DMS53 treated with DMSO at 0.1 percent for 48 hours (cell line): ENCODE results near the gene QRFP.

Source experiments
- DNase-seq: peaks from one replicate; lab custom pipeline; 2025; ENCODE audit not compliant: unreplicated experiment; lab: John Stamatoyannopoulos, UW

The QRFP gene

DNA sequence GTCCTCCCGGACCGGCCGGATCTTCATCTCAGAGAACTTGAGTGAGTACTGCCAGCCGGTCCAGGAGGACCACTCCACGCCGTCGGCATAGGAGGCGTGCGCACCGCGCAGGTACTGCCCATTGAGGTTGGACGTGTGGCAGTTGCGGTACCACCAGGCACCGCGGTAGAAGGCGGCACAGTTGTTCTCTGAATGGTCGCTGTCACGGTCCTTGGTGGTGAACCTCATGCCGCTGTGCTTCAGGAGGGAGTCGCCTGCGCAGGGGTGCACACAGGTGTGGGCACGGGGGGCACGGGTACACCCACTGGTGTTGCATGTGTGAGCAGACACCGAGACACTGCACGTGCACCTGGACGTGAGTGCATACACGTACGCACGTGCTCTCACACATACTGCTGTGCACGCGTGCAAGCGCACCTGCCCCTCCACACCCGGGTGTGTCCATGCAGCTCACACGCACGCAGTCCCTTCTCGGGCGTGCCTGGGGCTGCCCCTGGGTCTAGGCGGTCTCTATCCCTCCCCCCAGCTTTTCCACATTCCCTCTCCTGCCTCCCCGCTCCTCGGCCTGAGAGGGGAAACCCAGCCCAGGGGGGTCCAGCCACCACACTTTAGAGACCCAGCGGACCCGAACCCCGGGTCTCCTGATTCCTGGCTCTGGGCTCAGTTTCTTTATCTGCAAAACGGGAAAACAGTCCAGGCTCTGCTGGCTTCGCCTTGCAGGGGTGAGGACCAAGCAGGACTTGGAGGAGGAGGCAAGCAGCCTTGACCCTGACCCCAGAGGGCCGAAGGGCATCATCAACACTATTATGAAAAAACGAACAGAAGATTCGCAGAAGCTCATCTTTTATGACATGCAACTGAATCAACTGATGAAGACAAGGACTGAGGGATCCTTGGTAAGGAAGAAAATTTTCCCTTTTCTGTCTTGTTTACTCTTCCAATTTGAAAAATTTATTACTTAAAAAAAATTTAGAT is 7.7 kb upstream of the QRFP start:
- no peak for DNase-seq

- no peak for DNase-seq
These were observed 6.8 kb upstream of the QRFP start for GRCh38 chr9:130903194-130904069.

DNA sequence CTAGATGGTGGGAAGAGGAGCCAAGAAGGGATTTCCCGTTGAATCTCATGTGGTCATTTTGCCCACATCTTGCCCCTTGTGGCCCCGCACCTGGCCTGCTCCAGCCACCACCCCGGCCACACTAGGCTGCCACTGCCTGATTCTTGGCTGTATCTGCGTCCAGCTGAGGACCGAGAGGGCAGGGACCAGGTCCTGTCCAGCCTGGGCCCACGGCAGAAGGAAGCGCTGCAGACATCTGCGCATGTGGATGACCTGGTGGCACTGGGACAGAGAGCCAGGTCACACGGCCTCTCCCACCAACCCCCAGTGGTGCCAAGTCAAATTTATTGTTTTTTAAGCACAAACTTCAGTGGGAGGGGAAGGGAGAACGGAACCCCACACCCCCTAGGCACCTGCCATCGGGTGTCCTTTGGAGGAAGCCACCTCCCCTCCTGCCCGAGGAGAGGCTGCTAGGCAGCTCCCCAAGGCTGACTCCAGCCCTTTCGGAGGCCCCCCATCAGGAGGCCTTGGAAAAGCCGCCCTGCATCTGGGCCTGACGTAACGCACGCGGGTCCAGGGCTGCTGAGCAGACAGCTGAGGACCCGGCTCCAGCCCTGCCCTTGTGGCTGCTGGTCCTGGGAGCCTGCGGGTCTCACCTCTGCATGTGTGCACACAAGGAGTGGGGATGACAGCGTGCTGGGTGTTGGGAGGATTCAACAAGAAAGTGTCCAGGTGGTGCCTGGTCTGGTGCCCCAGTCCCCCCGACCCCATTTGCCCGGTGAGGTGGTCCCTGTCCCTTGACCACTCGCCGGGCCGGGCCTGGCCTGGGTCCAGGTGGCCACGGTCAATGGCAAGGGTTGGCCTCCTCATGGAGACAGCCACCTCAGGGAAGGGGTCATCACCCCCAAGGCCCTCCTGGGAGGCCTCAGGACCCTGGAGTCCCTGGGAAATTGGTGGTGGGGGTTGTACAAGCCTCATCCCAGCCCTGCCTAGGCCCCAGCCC is 5.9 kb upstream of the QRFP start:
- no peak for DNase-seq

DNA sequence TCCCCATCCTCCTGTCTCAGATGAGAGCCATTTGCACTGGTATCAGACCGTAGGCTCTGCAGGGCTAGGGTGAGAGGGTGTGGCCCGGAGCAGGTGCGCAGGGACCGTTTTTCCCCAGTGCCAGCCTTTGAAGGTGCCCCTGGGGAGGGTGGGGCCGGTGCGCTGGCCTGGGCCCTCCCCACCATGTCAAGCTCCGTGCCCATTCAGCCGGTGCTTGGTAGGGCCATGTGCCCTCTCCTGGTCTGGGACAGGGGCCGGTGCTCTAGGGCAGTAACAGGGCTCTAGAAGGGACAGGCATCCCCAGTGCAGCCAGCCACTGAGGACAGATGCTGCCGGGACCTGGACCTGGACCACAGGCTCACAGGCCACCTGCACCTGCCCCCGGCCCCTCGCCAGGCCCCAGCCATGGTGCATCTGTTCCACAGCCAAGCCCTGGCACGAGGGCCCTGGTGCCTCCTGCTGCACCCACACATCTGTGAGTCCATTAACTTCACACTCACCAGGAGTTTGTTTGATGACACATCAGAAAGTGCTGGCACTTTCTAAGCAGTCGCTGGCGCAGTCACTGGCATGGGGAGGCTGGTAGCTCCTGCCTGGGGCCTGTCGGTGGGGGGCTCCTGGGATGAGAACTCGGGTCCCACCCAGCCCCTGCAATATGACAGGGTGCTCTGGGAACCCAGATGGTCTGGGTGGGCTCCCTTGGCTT is 5.0 kb upstream of the QRFP start:
- DNase-seq, result no peak

DNA sequence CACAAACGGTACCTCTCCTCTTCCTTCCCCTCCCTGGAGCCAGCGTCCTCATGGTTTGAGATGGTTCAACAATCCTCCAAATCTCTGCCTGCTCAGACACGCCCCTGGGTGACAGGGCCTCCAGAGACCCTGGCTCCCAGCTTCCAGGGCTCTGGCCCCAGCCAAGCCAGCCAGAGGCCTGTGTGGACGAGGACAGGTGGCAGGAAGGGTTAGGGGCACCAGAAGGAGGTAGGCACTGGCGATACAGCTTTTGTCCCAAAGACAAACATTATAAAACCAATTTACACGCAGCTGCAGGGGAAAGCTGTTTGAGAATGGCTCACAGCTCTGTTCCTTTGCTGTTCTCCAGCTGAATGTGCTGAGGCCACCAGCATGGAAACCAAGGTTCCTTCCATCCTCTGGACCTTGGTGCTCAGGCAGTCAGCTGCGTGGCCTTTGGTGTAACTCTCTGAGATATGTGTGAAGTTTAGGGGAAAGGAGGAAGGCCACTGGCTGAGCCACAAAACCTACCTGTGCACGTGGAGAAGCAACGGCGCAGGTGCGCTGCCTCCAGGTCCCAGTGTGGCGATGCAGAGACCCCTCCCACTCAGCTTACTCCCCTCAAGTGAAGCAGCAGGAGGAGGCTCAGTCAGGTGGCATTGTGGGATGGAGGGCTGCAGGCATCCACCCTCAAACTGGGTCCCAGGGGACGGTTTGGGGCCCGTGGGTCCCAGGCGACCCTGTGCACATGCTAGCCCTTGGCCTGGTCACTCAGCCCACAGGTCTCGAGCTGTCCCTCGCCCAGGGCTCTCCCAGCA is 4.3 kb upstream of the QRFP start:
- DNase-seq, result no peak

DNA sequence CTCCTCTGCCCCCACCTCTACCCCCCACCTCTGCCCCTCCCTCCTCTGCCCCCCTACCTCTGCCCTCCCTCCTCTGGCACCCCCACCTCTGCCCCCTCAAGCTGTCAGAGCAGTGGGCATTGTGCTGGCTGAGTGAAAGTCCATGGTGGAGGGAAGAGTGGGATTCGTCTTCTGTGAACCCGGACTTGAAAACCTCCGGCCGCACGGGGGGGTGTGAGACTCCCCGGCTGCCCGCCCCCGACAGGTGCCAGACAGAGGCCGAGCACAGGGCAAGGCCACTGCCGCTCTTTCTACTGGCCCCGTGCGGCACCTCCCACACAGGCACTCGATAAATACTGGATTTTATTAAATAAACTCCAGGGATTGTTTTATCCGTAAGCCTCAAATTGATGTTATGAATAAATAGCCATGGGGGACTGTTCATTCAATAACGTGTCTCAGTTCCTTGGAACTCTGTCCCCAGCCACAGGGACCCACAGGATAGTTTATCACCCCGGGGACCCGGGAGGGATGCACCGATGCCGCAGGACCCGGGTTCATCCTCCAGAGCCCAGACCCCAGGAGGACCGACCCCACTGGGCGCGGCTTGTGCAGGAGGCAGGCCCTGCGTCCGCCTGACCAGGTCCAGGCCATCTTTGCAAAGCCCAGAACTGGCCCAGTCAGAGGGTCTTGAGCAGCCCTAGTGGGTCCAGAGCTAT is 2.6 kb upstream of the QRFP start:
- DNase-seq, result no peak

GRCh38 chr9:130898552-130898852 is 1.9 kb upstream of the QRFP start:
- DNase-seq, result no peak

DNA sequence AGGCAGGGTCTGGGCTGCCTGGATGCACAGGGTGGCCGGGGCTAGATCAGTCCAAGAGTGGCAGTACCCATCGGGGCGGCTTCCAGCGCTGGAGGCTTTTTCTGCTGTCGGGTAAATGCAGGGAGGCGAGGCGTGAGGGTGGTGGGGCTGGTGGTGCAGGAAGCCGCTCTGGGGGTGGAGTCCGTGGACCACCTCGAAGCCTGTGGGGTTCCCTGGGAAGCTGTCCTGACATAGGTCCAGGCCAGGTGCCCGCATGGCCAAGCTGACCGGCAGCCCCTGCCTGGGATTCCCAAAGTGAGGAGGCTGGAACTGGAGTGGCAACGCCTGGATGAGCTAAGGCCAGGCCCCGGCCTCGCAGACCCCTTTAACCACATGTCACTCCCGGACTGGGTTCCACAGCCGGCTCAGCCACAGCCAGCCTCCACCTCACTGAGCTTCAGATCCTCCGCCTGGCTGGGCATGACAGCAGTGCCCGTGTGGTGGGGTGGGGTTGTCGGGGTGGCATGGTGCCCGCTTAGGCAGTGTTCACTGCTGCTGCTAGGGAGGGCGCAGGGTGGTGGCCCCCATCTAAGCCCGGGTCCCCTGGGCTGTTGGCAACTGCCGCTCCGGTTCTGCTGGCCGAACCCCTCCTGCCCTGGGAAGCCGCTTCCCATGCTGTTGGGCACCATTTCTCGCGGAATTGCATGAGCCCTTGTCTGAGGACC is 1.4 kb upstream of the QRFP start:
- no peak for DNase-seq

GRCh38 chr9:130897105-130897751 is 616 bp upstream of the QRFP start:
- DNase-seq, result no peak

DNA sequence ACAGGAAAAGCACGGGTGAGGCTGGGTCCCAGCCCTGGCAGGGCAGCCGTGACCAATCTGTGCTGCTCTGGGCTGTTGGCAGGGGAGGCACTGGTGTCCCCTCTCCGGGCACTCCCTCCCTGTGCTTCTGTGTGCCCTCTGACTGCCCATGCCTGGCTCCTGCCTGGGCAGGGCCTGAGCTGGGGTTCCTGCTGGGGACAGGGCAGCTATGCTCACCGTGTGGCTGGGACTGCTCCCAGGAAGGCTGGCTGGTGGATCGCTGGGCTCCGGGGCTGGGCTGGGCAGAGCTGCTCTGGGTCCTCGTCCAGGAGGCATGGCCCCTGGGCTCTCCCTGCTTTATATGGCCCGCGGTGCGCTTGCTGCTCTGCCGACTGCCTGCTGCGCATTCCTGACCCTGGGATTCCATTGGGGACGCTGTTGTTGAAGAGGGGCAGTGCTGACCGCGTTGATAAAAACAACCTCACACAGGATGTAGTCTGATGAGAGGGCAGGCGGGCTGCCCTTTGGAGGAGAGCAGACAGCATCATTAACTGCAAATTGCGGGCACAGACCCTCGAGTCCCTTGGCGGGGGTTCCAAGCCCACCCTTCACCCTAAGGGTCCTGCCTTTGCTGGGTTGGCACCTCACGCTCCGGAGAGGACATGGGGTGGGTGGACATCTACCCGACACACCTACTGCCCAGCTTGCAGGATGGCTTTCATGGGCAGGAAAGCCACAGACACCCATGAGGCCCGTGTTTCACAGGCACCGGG is 955 bp downstream of the QRFP start:
- no peak for DNase-seq

GRCh38 chr9:130895038-130895437 is 1.6 kb downstream of the QRFP start:
- no peak for DNase-seq

- DNase-seq, result no peak
These were observed 2.1 kb downstream of the QRFP start for GRCh38 chr9:130894546-130894945.

DNA sequence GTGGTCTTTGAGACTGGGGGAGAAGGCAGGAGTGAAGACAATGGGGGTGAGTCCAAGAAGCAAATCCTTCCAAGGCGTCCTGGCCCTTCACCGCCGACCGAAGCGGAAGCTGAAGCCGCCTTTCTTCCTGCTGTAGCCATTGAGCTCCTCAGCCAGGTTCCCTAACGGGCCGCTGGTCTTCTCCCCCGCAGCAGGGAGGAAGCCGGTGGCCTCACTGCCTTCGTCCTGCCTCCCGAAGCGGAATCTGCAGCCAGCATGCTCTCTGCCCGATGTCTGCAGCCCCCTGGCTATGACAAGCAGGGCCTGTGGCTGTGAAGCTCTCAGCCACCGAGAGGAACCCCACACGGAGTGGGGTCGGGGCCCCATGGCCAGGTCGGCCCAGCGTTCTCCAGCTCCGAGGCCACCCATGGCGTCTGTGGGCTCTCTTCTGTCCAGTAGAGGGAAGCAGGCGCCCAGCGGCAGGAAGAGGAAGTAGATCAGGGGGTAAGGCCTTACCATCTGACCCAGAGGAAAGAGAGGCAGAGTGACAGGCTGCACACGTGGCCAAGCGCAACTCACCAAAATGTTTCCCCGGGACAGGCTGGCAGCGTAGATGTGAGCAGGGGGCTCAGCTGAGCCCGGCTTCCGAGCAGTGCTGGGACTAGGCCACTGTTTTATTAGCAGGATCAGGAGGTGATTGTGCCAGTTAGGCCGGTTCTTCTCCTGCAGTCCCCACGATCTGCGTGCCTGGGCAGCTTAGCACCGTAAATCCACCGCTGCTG is 3.1 kb downstream of the QRFP start:
- DNase-seq, result no peak

DNA sequence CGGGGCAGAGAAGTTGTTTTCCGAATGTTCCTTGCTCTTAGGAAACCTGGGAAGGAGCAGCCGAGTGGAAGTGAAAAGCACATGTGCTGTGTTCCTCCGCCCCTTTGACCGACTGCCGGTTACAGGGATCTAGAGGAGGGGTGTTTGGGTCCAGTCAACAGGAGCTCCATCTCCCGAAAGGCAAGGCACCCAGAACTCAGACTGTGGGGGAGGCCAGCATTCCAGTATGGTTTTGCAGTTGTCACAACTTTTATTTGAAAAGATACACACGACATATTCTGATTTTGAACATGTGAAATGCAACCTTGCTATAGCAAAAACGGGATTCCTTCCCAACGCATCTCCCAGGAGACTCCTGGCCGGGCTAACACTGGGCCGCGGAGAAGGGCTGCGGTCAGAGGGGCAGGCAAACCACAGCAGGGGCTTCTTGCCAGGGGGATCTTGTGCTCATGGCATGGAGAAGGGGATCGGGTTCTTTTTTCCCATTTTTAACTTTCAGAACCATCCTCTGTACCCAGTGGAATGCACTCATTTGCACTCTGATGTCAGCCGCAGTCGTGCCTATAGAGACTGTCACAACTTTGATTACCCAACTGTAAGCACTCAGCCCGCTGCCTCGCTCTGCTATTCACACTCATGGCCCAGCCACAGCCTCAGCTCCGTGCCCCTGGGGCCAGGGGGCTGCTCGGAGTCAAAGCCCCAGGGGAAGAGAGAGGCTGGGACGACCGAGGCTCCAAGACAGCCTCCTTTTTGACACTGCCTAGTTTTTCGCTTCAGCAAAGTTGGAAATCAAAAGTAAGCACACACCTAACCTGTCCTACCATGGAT is 3.9 kb downstream of the QRFP start:
- DNase-seq, result no peak

DNA sequence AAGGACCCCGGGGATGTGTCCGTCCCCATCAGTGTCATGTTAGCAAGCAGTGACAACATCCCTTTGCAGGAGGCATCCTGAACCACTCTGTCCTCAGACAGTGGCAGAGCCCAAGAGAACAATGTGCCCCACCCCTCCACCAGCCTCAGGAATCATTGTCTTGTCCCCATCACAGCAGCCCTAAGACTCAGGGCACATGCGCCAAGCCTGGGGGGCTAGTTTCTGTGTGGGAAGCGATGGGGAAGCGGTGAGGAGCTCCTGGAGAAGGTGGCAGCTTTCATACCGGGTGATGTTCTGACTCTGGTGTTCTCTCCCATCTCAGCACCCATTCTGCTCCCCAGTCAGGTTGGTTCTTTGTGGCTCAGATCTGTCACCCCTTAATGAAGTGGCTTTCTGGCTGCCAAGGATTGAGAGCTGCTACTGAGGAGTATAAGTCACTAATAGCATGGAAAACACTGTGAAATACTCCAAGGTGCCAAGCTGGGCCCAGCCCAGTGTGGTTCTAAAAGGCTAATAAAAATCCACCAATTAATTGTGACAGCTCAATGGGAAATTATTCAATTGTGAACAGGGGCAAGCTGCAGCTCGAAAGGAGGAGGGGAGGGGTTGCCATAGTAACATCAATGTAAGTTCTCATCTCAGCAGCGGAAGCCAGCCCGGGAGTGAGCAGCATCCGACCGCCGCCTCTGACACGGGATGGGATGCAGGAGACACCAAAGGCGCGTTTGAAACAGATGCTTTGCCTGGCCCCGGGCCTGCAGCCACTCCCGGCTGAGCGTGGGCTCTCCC is 4.7 kb downstream of the QRFP start:
- no peak for DNase-seq
